ENCODE measurements around the gene NARS2.

The NARS2 gene

DNA sequence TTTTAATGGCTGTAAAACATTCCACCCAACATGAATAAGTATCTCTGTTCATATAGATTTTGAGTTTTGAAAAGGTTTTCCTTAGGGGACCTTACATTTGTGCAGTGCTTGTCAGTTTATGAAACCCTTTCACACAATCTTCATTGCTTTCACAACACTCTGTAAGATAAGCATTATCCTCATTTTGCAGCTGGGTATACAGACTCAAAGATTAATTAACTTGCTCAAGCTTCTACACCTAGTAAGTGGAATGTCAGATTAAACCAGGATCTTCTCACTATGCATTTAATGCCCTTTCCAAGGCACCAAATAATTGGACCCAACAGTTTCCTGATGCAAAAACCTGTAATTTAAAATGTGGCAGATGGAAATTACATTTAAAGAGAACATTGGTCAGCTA lies 145.5 kb downstream of the NARS2 start:
- no peak for DNase-seq

DNA sequence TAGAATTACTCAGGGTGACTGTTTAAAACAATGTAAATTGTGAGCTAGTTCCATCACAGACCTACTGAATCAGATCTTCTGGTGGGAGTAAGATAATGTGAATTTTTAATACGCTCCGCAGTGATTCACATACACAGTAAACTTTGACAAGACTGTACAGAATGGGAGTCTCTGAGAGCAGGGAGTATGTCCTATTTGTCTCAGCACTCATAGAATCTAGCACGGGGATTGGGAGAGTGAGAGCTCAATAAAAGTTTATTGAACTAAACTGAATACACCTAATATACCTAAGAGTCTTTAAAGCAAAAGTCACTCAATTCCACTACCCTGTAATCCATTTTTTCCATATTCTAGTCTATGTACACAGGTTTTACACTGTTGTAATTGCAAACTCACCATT lies 145.9 kb downstream of the NARS2 start:
- no peak for DNase-seq

DNA sequence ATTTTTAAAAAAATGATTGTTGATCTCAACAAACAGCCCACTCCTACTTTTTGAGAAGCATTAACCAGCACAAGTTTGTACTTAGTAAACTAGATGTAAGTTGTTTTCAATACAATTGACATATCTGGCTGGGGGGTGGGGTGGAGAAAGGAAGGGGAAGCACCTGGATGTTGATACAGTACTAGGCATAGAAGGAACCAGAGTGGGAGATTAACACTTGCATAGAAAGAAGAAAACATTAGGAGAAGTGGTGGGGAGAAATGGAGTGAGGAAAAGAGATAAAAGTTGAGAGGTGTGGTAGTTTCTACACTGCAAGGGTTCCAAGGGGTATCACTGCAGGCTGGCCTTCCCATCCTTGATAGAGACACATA lies 146.4 kb downstream of the NARS2 start:
- DNase-seq, result no peak

DNA sequence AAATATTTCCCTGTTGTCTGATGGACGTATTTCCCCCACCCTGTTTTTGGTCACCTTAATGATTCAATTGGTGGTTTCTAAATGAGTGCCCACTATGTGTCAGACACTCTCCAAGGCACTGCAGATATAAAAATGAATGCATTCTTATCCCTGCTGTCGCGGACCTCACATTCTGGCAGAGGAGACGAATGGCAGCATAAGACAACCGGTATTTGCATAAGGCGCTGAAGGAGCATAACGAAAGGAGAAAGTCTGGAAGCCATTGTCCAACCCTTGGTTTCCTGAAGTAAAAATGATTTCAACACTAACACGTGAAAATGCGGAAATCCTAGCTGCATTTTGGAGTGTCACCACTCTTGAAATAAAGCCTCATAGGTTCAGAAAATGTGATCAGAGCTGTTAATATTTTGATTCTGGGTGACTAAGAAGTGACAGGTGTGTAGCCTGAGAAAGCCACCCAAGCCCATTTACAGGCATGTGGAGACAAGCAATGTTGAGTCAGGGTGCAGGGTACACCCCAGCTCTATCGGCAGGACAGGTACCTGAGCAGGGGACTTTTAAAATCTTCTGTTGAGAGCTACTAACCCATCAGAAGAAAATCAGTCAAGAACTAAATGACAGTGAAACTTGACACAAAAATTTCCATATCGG lies 146.9 kb downstream of the NARS2 start:
- peak in 1 of 5 donors; percentile 25 for DNase-seq

DNA sequence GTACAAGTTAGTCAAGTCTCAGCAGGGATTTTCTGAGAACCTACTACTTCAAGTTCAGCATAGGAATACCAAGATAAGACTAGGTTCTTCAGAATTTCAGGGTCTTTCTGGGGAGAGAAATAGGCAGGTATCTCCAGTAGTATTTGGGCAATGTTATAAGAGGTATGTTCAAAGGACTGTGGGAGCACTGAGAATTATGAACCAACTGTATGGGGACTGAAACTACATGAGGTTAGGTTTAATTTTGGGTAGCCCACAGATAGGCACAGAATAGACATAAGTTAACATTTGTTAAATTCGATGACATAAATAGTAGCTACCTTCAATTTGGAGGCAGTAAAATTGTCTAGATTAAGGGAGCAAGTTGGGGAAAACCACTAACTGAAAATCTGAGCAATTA lies 147.8 kb downstream of the NARS2 start:
- no peak for DNase-seq

DNA sequence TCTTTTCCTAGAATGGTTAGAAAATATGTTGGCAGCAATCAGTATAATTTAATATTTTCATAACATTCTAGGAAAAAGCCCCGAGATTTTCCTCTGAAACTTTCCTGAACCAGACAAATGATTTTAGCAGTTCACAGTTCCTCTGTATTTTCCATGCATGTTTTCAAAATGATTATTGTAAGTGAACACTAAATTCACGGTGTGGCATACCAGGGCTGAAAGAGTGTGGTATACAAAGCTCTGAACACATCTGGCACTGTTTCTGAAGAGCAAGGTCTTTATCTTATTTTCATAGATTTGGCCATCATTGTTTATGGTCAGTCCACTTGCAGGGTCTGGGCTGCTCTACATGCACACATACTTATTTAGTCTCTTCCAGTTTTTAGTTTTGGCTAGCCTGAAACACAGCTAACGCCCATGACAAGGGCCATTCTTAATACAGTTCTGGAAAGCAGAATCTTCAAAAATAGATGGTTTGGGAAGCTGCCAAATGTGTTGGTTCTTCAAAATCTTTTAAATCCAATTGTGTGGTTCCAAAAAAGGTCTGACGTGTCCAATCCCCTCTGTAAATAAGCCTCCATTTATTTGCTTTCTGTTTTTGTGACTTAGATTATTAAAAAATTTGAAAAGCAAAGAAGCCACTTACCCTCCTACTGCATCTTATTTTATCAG lies 149.1 kb downstream of the NARS2 start:
- DNase-seq, result no peak

DNA sequence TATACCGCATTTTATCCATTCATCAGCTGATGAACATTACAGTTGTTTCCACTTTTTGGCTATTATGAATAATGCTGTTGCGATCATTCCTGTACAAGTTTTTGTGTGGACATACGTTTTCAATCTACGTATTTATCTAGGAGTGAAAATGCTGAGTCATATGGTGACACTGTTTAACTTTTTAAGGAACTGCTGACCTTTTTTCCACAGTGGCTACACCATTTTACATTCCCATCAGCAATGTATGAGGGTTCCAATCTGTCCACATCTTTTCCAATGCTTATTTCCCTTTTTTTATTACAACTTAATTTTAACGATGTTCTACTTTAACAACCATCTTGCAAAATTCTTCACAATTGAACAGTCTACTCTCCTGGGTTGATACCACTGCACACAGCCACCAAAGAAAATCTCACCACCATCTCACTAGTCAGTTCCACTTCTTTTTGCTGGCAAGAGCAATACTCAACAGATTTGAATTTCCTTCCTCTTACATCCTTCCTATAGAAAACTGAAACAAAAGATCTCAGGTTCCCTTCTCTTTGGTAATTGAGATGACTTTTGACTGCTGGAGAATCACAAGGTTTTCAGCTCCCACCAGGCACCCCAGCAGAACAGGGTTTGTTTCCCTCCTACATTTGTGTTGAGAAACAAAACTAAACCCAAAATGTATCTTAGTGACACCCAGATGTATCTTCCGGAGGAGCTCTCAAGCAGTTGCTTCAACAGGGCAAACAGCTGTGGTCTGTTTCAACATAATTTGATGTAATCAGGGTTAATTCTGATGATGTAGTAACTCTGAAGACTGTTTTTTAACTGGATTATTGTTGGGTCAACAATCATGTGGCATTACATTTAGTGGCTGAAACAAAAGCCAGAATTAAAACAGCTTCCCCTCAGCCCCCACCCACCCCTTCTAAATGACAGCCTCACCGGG lies 150.1 kb downstream of the NARS2 start:
- peak in 1 of 5 donors; percentile 62 for DNase-seq

DNA sequence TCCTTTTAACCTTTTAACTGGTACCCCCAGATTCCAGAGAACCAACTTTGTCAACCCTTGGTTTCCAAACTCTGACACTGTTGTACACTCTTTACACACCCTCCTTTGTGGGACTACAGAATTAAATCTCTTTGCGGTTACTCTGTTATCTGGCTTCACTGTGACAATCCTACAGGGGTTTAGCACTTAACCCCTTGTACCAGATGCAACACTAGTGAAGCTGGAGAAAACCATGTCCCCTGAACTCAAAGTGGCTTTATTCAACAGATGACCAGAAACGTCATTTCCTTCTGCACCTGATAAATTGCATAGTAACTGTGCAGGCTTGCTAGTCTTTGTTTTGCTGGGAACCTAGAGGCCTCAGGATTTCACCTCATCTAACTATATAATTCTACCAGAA lies 151.4 kb downstream of the NARS2 start:
- no peak for DNase-seq

DNA sequence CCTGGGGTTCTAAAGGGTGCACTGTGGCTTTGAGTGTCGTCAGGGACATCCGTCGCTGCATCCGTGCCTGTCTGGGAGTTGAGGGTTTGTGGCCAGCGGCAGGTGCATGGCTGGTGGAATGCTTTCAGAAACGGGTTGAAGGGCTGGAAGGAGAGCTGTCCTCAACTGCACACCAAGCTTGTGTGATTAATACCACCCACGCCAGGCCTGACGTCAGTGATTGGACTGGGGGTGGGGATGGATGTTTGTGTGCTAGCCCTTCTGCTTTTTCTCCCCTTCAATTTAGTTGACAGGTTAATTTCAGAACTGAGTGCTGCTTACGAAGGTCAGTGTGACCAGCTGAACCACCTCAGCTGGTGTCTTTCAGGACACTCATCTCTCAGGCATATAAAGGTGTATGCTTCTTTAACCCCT lies 153.9 kb downstream of the NARS2 start:
- DNase-seq, result peak in 1 of 5 donors; percentile 51

DNA sequence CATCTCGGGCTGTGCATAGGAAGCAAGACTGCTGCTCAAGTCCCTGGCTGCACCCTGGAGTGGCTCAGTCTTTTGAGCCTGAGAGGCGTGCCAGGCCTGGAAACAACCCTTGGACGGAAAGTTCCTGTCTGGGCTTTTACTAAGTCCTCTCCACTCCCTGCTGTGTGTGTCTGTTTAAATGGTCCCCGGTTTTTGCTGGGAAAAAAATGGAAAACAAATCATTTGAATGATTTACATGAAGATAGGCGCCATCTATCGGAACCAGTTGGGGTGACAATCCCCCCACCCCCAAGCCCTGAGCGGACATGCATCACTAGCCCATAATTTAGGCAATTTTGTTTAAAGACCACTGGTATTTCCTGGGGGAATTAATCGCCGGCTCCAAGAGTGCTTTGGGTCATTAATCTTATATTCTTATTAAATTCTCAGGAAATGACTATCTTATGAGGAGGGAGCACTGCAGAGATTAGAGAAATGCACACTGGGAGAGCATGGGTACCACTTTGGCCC lies 154.4 kb downstream of the NARS2 start:
- peak in 3 of 5 donors; percentile 20 to 54 (median 45) for DNase-seq

DNA sequence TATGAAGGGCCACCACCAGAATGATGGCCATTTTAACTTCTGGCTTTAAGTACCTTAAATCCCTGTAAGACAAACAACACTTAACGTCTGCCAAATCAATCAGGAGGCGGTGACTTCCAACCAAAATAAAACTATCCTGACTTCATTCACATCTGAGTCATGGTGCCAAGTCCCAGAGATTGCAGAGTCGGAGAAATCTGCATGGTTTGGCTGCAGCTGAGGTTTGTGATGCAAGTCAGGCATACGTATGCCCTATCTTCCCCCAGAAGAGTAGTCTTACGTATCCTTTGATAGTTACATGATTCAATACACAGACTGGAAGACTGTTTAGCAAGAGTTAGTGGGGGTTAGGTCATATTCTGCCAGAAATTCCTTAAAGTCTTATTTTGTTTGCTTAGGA lies 155.3 kb downstream of the NARS2 start:
- no peak for DNase-seq

DNA sequence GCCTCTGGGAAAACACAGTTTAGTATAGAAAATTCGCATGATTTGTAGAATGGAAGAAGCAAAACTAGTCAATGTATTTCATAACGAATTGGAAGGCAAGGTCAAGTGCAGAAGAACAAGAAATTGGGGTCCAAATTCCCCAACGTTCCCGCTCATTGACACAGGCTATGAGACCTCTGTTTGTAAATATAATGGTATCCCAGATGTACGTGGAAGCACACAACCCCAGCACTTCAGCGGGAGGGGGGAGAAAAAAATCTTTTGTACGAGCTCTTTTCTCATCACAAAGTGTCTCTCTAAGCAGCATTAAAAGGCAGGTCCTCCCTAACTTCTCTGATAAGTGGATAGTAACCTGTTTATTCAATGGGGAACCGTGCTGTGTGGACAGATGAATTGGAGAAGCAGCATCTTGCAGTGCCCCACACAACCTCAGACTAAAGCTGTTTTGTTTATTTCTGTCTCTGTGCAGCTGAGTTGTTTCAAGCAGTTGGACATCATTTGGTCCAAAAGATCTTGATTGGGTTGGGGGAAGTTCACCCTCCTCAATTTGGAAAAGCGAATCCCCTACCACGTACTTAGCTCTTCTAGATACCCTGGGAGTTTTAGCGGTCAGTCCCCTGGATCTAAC lies 156.0 kb downstream of the NARS2 start:
- no peak for DNase-seq

DNA sequence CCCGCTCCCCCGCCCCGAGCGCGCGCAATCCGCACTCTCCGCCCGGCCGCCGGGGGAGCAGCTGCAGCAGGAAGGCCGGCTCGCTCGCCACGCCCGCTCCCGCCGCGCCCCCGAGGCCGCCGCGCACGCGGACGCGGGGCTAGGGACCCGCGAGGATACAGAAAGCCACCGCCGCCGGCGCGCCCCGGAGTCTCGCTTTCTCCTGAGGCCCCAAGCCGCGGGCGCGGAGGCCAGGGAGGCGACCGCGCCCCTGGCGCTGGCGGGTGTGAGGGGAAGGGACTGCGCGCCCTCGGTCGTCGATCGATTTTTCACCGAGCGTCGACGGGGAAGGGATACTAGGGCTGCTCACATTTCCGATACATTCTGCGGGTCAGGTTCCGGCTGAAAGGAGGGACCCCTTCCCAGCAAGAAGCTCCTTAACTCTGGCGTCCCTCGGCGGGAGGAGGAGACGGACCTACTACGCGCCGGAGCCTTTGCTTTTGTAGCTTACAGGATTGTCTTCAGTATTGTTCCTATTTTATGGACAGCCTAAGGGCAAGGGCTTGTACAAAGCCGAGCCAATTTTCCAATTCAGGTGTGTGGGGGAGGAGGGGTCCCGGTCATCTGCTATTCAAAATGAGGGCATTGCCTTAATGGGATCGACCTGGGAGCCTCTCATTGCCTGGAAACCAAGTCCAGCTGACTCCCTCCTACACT lies 156.6 kb downstream of the NARS2 start:
- DNase-seq, result peak; percentile 61 to 78 (median 67)

DNA sequence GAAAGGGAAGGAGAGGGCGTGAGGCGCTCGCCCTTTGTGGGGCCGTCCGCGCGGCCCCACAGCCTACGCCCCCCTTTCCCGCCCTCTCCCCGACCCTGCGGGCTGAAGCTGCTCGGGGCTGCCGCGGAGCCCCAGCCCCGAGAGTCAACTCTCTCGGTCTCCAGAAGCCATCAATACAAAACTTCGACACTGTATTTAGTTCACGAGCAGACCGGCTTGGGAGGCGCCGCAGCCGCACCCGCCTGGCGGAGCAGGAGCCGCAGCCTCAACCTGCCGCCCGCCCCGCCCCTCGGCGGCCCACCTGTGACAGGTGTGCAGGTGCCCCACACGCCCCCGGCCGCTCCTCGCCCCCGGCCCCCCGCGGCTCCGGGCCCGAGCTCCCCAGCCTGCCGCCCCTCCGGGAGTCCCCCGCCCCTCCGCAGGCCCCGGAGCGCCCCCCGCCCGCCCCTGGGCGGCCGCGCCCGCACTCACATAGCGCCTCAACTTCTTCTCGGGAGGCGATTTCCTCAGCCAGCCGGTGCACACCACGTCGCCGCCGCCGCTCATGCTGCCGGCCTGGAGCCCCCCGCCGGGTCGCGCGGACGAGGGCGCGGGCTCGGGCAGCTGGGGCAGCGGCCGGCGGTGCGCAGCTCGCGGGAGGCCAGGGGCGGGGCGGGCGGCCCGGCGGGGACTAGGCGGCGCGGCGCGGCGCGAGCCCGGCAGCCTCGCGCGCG lies 157.3 kb downstream of the NARS2 start, which contains the start of gene GAB2:
GAB2 (minus strand) TSS at position 646 of the 713 bp plus-strand sequence; CDS start at position 546, 100 bp downstream.
- DNase-seq, result peak in 2 of 5 donors; percentile 13 to 20

DNA sequence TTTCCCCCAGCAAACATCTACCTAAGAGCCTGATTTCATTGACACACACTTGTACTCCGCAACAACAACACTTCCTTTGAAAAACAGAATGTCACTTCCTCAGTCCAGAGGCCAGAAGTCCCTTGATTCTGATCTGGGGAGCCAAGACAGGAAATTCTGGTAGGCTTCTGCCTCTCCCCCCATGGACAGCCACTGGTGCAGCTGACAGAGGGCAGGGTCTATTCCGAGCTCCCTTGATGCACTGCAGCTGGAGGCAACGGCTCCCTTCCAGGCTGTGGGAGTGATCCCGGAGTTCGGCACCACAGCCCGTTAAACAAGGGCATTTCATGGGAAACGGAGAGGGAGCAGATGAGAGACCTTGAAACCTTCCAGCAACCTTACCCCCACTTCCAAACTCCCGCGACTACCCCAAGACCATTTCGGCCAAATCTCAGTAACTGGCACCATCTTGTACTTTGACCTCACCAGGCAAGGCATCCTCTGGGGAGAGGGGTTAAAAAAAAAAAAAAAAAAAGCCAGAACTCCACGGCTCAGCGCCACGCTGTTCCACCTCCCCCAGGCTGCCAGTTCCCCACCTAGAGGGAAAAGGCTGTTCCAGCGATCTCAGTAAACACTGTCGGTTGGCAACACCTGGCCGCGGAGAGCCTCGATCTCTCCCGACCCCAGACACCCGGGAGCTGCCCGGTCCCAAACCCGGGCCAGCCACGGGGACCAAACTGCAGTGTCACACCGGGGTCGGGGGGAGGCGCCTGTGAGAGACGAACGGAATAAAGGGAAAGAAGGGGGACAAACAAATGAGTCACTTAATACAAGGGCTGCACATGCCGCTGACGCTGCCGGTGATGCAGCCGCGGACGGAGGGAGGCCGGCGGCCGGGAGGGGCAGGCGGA lies 158.1 kb downstream of the NARS2 start:
- peak; percentile 43 to 83 (median 60) for DNase-seq

DNA sequence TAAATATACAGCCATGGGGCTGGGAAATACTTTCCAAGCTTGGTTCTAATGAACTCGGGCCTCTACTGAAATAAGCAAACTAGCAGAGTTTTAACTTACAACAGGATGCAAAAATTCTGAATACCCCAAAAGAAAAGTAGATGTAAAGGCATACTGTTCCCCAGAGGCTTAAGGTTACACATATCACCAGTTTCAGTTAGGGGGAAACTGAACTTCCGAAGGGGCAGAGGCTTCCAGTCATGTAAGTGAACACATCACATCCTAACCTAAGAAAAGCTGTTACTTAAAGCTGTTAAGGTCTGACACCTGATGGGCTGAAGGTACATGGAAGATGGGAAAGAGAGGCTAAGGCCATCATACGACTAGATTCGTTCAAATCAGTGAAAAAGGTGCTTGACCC lies 159.3 kb downstream of the NARS2 start:
- no peak for DNase-seq

DNA sequence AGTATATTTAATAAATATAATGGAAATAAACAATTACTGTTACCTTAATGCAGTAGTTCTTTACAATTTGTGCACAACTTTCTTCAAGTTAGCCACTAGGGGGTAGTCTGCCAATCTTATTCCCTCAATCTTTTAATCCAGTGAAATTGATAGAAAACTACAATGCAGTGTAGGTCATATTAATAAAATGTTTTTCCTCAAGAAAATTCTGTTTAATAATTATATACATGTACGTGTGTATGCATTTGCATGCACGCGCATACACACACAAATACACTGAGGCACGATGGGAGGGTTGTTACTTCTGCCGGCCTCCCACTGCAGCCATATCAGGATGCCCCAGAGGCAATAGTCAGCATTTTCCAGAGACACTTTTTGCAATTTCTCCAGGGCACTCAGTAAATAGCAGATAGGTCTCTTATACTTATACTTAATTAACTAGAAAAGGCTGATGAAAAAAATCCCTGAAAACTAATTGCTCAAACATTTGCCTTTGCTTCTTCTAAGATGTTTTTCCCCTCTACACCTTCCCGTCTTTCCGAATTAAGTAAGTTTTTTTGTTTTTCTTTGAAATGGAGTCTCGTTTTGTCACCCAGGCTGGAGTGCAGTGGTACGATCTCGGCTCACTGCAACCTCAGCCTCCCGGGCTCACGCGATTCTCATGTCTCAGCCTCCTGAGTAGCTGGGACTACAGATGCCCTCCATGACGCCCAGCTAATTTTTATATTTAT lies 160.2 kb downstream of the NARS2 start:
- no peak for DNase-seq

DNA sequence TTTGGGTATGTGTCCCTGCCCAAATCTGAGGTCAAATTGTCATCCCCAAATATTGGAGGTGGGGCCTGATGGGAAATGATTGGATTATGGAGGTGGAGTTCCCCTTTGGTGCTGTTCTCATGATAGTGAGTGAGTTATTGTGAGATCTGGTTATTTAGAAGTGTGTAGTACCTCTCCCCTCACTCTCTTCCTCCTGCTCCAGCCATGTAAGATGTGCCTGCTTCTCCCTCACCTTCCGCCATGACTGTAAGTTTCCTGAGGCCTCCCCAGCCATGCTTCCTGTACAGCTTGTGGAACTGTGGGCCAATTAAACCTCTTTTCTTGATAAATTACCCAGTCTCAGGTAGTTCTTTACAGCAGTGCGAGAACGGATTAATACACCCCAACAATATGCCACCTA lies 166.0 kb downstream of the NARS2 start:
- no peak for DNase-seq

DNA sequence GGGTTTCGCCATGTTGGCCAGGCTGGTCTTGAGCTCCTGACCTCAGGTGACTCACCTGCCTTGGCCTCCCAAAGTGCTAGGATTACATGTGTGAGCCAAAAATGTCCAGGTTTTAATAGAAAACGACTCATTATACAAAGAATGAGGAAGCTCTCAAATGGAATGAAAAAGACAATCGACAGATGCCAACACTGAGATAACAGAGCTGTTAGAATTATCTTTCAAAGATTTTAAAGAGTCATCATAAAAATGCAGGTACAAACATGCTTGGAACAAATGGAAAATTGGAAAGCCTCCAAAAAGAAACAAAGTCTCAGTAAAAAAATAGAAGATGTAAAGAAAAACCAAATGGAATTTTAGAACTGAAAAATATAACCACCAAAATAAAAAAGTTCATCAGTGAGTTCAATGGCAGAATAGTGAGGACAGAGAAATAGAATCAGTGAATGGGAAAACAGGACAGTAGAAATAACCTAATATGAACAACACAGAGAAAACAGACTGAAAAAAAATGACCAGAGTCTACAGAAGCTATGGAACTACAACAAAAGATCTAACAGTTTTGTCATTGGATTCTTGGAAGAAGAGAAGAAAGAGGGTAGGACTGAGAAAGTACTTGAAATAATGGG lies 168.0 kb downstream of the NARS2 start:
- DNase-seq, result no peak
